C4-2B (cell line): ENCODE measurements around the gene TMEM200B.
A peak's percentile ranks its signal among the peaks of the same experiment; 100 is the strongest.
"Not testable (repeated sequence)": the region's sequence is repeated elsewhere in the genome, so short reads cannot be mapped to it uniquely, and the experiment has no call there.

Experiments
- H3K27ac ChIP-seq: fragments of 450-650 bp; 2 replicates; pipeline ENCODE4 v1.5.1; 2017
- ZFX ChIP-seq: fragments of 450-650 bp; IDR thresholded peaks from 2 replicates; pipeline ENCODE4 v1.6.1; 2017
- TF ChIP-seq, protein P1 (sequence below): fragments of 450-650 bp; conservative IDR thresholded peaks from 2 replicates; pipeline ENCODE4 v1.5.1; 2017; ENCODE audit warnings: mild to moderate bottlenecking

The TMEM200B gene

GRCh38 chr1:29114654-29115053 is 9.0 kb downstream of the TMEM200B start:
- TF ChIP-seq ZFX: no peak
- TF ChIP-seq, protein P1, sequence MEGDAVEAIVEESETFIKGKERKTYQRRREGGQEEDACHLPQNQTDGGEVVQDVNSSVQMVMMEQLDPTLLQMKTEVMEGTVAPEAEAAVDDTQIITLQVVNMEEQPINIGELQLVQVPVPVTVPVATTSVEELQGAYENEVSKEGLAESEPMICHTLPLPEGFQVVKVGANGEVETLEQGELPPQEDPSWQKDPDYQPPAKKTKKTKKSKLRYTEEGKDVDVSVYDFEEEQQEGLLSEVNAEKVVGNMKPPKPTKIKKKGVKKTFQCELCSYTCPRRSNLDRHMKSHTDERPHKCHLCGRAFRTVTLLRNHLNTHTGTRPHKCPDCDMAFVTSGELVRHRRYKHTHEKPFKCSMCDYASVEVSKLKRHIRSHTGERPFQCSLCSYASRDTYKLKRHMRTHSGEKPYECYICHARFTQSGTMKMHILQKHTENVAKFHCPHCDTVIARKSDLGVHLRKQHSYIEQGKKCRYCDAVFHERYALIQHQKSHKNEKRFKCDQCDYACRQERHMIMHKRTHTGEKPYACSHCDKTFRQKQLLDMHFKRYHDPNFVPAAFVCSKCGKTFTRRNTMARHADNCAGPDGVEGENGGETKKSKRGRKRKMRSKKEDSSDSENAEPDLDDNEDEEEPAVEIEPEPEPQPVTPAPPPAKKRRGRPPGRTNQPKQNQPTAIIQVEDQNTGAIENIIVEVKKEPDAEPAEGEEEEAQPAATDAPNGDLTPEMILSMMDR: no peak
- H3K27ac ChIP-seq: no peak overlapping the region

DNA sequence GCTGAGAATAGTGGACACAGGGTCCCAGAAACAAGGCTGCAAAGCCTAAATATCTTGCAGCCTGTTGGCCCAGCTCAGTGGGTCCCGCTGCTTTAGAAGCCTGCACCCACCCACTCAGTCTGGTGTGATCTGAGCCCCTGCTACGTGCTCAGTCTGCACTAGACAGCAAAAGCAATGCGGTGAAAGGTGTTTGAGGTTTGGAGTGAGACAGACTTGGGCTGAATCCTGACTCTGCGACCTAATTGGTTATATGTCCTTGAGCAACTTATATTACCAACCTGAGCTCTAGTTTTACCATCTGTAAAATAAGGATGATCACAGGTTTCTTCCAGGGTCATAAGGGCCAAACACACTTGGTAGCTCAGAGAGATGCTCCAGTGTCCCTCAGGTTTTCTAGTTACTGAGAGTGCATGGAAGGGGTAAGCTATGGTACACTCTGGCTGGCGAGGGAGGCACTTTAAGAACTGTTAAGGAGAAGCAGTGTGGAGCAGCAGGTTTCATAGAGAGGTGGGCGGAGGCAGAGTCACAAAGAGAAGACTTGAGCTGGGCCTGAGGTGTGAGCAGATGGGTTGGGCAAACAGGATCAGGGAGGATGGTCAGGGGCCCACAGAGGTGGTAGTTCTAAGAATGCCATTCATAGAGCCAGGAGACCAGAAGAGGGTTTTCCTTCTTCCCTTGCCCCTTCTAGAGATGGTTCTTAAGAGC is 10.1 kb downstream of the TMEM200B start:
- H3K27ac ChIP-seq: no peak overlapping the region
- no peak for TF ChIP-seq ZFX
- TF ChIP-seq, protein P1: no peak

DNA sequence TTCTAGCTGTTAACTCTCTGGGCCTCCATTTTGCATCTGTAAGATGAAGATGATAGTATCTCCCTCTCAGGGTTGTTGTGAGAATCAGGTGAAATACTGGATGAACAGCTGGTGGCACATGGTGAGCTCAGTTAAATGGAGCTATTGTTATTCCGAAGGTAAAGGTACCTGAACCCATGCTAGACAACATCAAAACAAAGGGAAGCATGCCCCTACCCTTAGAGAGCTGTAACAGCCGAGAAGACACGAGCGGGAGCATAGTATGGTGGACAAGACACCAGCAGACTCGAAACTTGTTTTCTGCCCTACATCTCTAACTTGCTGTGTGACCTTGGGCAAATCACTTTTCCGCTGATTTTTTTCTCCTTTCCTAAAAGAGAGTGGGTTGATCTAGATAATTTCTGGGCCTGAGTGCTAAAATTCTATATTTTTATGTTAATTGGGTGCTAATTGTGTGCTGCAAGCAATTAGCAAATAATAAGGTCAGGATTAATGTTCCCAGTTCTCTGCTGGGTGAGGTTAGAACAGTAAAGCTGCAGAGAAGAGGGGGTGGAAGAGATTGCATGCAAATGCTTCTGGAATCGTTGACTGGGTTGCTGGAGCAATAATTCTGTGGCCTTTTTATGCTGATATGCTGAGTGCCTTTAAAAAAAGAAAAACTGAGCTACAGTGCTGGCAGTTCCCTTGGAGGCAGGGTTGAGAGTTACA is 10.8 kb downstream of the TMEM200B start:
- H3K27ac ChIP-seq: no peak overlapping the region
- no peak for TF ChIP-seq ZFX
- TF ChIP-seq, protein P1: no peak

- not testable (repeated sequence) for H3K27ac ChIP-seq
These were observed 15.7 kb downstream of the TMEM200B start for GRCh38 chr1:29108041-29108440.

GRCh38 chr1:29105822-29106221 is 17.9 kb downstream of the TMEM200B start:
- TF ChIP-seq ZFX: no peak
- TF ChIP-seq, protein P1: no peak
- H3K27ac ChIP-seq: peak overlapping the region; percentile 30

DNA sequence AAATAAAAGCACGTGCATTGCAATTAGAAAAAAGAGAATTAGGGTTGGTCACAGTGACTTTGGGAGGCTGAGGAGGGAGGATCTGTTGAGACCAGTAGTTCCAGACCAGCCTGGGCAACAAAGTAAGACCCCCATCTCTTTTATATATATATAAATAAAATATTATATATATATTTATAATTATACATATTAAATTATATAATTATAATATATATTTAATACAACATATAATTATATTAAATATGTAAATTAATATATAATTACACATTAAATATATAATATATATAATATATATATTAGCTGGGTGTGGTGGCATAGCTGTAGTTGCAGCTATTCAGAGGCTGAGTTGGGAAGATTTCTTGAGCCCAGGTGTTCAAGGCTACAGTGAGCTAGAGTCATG is 23.2 kb downstream of the TMEM200B start:
- no peak for TF ChIP-seq ZFX
- TF ChIP-seq, protein P1: no peak
- H3K27ac ChIP-seq: no peak overlapping the region

DNA sequence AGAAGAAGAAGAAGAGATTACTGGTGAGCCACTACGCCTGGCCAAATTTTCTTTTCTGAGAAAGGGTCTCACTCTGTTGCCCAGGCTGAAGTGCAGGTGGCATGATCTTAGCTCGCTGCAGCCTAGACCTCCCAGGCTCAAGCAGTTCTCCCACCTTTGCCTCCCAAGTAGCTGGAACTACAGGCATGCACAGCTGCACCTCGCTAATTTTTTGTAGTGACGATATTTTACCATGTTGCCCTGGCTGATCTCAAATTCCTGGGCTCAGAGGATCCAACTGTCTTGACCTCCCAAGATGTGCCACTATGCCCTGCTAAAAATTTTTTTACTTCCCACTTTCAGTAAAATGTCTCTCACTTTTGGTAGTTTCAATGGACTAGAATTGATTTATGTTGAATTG is 24.4 kb downstream of the TMEM200B start:
- TF ChIP-seq, protein P1: no peak
- TF ChIP-seq ZFX: no peak
- no peak overlapping the region for H3K27ac ChIP-seq
